Right renal pelvis (tissue), 4 donors: ENCODE results near the gene KRTAP13-2. TPM values are rescaled to one million over a fixed set of nuclear protein-coding genes. Genes with fewer than 3 reads are reported as not detected.

ENCODE experiments used
- DNase-seq, 4 donors: peaks; one replicate each; pipeline ENCODE4 v3.0.0-alpha.2; 2013; ENCODE audit warnings: low read depth in 4 of 4, low spot score in 3 of 4, missing footprints in 1 of 4
- polyA plus RNA-seq, 4 donors: library from polyadenylated mRNA; unstranded; fragments of 120-200 nt; gene quantifications; one replicate each; pipeline ENCODE4 v1.2.1, GENCODE V29; 2013; ENCODE audit not compliant: insufficient read length in 4 of 4

The KRTAP13-2 gene
- polyA plus RNA-seq, 4 donors: not detected

DNA sequence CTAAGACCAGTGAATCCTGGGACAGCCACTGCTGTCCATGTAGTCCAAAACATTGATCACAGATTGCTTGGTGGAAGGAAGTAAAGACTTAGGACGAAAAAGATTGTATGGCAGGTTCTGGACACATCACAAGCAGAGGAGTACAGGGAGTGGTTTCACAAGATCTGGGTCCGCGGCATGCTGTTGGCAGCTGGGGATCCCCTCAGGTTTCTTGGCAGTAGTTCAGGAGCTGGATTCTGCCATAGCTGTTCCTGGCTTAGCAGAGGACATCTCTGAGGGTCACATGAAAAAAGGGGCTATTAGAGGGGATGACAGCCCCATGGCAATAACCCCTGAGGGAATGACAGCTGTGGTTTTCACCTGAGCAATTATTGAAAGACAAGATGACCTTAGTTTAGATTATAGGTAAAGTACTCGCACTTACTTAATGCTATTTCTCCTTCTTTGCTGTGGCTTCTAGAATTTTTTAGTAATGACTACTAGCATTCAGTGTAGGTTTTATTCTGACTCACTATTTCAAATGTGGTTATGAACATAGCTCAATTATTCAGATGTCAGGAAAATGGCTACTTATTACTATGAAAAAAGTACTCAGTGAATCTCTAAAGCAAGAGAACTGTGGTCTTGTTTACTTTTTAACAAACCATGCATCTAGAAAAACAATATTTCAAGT, 42.7 kb downstream of the KRTAP13-2 start:
- no peak for DNase-seq

DNA sequence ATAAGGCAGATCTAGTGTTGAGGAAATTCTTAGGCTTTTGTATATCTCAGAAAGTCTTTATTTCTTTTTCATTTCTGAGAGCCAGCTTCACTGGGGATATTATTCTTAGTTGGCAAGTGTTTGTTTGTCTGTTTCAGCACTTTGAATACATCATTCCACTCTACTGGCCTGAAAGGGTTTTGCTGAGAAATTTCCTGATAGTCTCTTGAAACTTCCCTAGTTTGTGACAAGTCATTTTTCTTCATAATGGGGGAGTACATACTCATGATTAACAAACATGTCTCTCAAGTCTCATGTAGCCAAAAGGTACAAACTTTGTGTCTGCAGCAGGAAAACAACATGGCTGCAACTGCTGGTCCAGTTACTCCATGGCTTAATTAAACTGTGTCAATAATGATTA, 45.7 kb downstream of the KRTAP13-2 start:
- DNase-seq: no peak

Other genes starting within 250 kb of the KRTAP13-2 start
- not detected for gene CLDN17, start 205.5 kb downstream of the KRTAP13-2 start, polyA plus RNA-seq
- 10 to 100 TPM; 47.7 to 87.4 (median 76.3) TPM for gene CLDN8, start 156.2 kb downstream of the KRTAP13-2 start, polyA plus RNA-seq
- not detected for gene KRTAP24-1, start 89.3 kb downstream of the KRTAP13-2 start, polyA plus RNA-seq
- gene KRTAP25-1, start 82.8 kb downstream of the KRTAP13-2 start, polyA plus RNA-seq: not detected
- gene KRTAP26-1, start 52.0 kb downstream of the KRTAP13-2 start, polyA plus RNA-seq: not detected
- gene KRTAP27-1, start 34.6 kb downstream of the KRTAP13-2 start, polyA plus RNA-seq: not detected
- gene KRTAP23-1, start 23.7 kb downstream of the KRTAP13-2 start, polyA plus RNA-seq: not detected
- not detected for gene KRTAP13-1, start 23.8 kb upstream of the KRTAP13-2 start, polyA plus RNA-seq
- gene KRTAP13-3, start 53.7 kb upstream of the KRTAP13-2 start, polyA plus RNA-seq: not detected
- gene KRTAP13-4, start 57.9 kb upstream of the KRTAP13-2 start, polyA plus RNA-seq: not detected
- not detected for gene KRTAP15-1, start 68.0 kb upstream of the KRTAP13-2 start, polyA plus RNA-seq
- not detected for gene KRTAP19-1, start 108.1 kb upstream of the KRTAP13-2 start, polyA plus RNA-seq
- not detected for gene KRTAP19-2, start 115.2 kb upstream of the KRTAP13-2 start, polyA plus RNA-seq
- not detected for gene KRTAP19-3, start 119.7 kb upstream of the KRTAP13-2 start, polyA plus RNA-seq
- not detected for gene KRTAP19-4, start 124.9 kb upstream of the KRTAP13-2 start, polyA plus RNA-seq
- gene KRTAP19-5, start 129.9 kb upstream of the KRTAP13-2 start, polyA plus RNA-seq: not detected
- gene KRTAP19-6, start 169.6 kb upstream of the KRTAP13-2 start, polyA plus RNA-seq: not detected
- not detected for gene KRTAP19-7, start 189.0 kb upstream of the KRTAP13-2 start, polyA plus RNA-seq
- gene KRTAP22-2, start 218.1 kb upstream of the KRTAP13-2 start, polyA plus RNA-seq: not detected
- gene KRTAP6-3, start 220.2 kb upstream of the KRTAP13-2 start, polyA plus RNA-seq: not detected
- not detected for gene KRTAP6-2, start 226.6 kb upstream of the KRTAP13-2 start, polyA plus RNA-seq
- not detected for gene KRTAP22-1, start 228.8 kb upstream of the KRTAP13-2 start, polyA plus RNA-seq
- not detected for gene KRTAP6-1, start 241.7 kb upstream of the KRTAP13-2 start, polyA plus RNA-seq
- gene KRTAP20-1, start 244.2 kb upstream of the KRTAP13-2 start, polyA plus RNA-seq: not detected
- gene KRTAP20-4, start 248.4 kb upstream of the KRTAP13-2 start, polyA plus RNA-seq: not detected